Measurements from ENCODE around the gene LY6G5B. TPM values are rescaled to one million over a fixed set of nuclear protein-coding genes. Genes with fewer than 3 reads are reported as not detected.

The LY6G5B gene
- total RNA-seq, 4 donors from 2014 or later = 4.2 to 21.3 (median 7.1) TPM

DNA sequence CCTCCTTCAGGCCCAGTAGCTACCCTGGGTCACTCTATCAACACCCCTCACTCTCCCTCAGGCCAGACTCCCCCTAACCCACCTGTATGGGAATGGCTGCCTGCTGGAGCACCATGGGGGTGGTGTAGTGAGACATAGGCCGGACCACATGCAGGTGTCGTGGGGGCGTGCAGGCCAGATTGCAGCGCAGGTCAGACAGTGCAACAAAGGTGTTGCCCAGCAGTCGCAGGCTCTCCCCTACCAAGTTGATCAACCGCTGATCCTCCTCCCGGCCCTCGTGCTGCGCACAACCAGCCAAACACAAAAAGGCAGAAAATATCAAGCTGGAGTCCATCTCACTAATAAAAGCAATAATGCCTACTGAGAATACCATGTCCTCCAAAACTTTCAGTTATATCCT, 24.5 kb upstream of the LY6G5B start:
- WGBS, 2 donors = 90 to 98% methylated on average over 9 of the region's 9 CpGs
- DNase-seq (ENCODE audit: low spot score in 2 of 2) = no peak
- intact Hi-C loops (cut with DNase I; ENCODE audit: low total_unique reads) = no loop called here
- TF ChIP-seq POLR2A (IDR thresholded peaks at IDR 0.05) = no peak
- no peak for TF ChIP-seq CTCF (IDR thresholded peaks at IDR 0.05)
- H3K4me3 ChIP-seq (ENCODE audit: low read depth, poor library complexity, severe bottlenecking) = no peak overlapping the region

DNA sequence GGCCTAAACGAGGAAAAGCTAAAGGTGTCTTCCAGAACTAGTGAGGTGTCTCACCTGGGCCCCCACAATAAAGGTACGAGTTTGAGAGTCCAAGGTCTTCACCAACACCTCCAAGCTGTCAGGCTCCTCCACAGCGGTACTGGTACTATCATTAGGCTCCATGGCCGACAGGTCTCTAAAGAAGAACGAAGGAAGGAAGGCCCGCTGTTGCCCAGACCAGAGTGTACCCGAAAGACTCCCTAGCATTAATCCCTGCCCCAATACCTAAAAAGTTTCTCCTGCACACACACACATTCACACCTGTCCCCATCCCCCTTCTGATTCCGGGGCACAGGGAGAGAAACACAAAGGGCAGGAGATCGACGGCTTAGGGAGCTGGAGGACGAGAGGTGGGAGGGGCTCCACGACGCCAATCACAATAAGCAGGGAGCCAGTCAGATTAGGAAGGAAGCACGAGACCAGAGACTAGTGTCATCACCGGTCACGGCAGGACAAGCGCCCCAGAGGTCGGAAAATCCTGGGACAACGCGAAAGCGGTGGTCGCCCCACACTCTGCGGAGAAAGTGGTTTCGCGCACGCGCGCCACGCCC, 18.1 kb upstream of the LY6G5B start:
- intact Hi-C loops (cut with DNase I; ENCODE audit: low total_unique reads) = no loop called here
- peak overlapping the region; percentile 63 for H3K4me3 ChIP-seq (ENCODE audit: low read depth, poor library complexity, severe bottlenecking)
- WGBS, 2 donors = 3 to 4% methylated on average over 29 of the region's 29 CpGs
- TF ChIP-seq POLR2A (IDR thresholded peaks at IDR 0.05) (no peak), CTCF (IDR thresholded peaks at IDR 0.05) (no peak)
- peak in 1 of 2 donors; percentile 96 for DNase-seq (ENCODE audit: low spot score in 2 of 2)

GRCh38 chr6:31652925-31653724, 16.7 kb upstream of the LY6G5B start:
- H3K4me3 ChIP-seq (ENCODE audit: low read depth, poor library complexity, severe bottlenecking) = peak overlapping the region; percentile 39
- WGBS, 2 donors = 7 to 8% methylated on average over 37 of the region's 37 CpGs
- peak; percentile 89 to 97 for DNase-seq (ENCODE audit: low spot score in 2 of 2)
- TF ChIP-seq CTCF (IDR thresholded peaks at IDR 0.05) (no peak), POLR2A (IDR thresholded peaks at IDR 0.05) (peak in 1 of 2 donors; percentile 73)
- intact Hi-C loops (cut with DNase I; ENCODE audit: low total_unique reads) = no loop called here

- H3K4me3 ChIP-seq (ENCODE audit: low read depth, poor library complexity, severe bottlenecking) = no peak overlapping the region
- intact Hi-C loops (cut with DNase I; ENCODE audit: low total_unique reads) = no loop called here
- WGBS, 2 donors = 89 to 93% methylated on average over 8 of the region's 8 CpGs
- TF ChIP-seq POLR2A (IDR thresholded peaks at IDR 0.05) (no peak), CTCF (IDR thresholded peaks at IDR 0.05) (no peak)
- DNase-seq (ENCODE audit: low spot score in 2 of 2) = no peak
These were observed 15.0 kb upstream of the LY6G5B start for GRCh38 chr6:31654574-31655348.

GRCh38 chr6:31655349-31656237, 14.2 kb upstream of the LY6G5B start, which contains the start of gene APOM:
APOM (plus strand) TSS chr6:31655894; CDS start chr6:31655967, 73 bp downstream.
- 83 to 84% methylated on average over 8 of the region's 8 CpGs for WGBS, 2 donors
- TF ChIP-seq CTCF (IDR thresholded peaks at IDR 0.05) = peak in 1 of 3 donors; percentile 54
- TF ChIP-seq POLR2A (IDR thresholded peaks at IDR 0.05) = no peak
- intact Hi-C loops (cut with DNase I; ENCODE audit: low total_unique reads) = no loop called here
- DNase-seq (ENCODE audit: low spot score in 2 of 2) = no peak
- H3K4me3 ChIP-seq (ENCODE audit: low read depth, poor library complexity, severe bottlenecking) = no peak within 1 kb of the TSS
